ENCODE data around the gene RPSA. TPM values are rescaled to one million over a fixed set of nuclear protein-coding genes. Genes with fewer than 3 reads are reported as not detected.
"Not testable (repeated sequence)": the region's sequence is repeated elsewhere in the genome, so short reads cannot be mapped to it uniquely, and the experiment has no call there.

The RPSA gene
- total RNA-seq, 4 donors from 2014 or later, result 744 to 1,023 (median 854) TPM

DNA sequence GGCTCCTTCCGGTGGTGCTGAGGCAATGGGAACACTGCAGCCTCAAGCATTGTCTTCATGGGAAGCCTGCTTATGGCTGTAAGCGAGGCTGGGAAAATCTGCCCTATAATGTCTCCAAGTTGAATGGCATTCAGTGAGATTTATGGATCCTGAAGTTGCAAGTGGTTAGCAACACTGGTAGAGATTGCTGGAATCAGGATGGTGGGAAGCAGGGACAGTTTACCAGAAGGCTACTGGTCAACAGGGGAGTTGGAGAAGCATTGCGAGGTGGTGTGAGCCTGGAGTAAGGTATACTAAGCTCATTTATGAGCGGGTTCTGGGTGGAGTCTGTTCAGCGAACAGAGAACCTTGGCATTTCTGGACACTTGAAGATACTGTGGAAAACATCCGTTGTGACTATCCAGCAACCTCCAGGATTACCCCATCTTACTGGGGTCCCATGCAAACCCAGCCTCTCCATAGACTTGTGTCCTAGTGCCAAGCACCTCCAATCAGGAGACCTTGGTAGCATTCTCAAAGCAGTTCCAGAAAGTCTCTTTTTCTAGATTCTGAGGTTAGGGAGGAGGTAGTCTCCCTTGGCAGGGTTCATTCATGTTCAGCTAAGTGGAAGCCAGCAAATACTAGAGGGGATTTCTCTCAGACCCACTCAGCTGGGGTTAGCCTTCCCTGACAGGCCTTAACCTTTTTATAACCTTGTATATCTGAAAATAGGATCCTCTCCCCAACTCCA lies 7.3 kb downstream of the RPSA start:
- 67 to 82% methylated on average over 6 of the region's 6 CpGs for WGBS, 2 donors
- H3K9me3 ChIP-seq, result no peaks in the 10 kb centered on the region
- H3K4me3 ChIP-seq, result no peak overlapping the region
- no peaks in the 10 kb centered on the region for H3K27me3 ChIP-seq
- H3K4me1 ChIP-seq, result peaks cover 0 to 21% (median 0%) of the 10 kb centered on the region in 4 donors
- TF ChIP-seq POLR2A (IDR thresholded peaks at IDR 0.05), result no peak
- TF ChIP-seq, protein P1, sequence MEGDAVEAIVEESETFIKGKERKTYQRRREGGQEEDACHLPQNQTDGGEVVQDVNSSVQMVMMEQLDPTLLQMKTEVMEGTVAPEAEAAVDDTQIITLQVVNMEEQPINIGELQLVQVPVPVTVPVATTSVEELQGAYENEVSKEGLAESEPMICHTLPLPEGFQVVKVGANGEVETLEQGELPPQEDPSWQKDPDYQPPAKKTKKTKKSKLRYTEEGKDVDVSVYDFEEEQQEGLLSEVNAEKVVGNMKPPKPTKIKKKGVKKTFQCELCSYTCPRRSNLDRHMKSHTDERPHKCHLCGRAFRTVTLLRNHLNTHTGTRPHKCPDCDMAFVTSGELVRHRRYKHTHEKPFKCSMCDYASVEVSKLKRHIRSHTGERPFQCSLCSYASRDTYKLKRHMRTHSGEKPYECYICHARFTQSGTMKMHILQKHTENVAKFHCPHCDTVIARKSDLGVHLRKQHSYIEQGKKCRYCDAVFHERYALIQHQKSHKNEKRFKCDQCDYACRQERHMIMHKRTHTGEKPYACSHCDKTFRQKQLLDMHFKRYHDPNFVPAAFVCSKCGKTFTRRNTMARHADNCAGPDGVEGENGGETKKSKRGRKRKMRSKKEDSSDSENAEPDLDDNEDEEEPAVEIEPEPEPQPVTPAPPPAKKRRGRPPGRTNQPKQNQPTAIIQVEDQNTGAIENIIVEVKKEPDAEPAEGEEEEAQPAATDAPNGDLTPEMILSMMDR (IDR thresholded peaks at IDR 0.05), result no peak
- no peak for TF ChIP-seq EP300 (IDR thresholded peaks at IDR 0.05)
- no peak overlapping the region for H3K27ac ChIP-seq
- DNase-seq (ENCODE audit: low spot score in 2 of 2), result no peak
- H3K36me3 ChIP-seq, result peaks cover 7 to 59% (median 9%) of the 10 kb centered on the region in 3 donors

DNA sequence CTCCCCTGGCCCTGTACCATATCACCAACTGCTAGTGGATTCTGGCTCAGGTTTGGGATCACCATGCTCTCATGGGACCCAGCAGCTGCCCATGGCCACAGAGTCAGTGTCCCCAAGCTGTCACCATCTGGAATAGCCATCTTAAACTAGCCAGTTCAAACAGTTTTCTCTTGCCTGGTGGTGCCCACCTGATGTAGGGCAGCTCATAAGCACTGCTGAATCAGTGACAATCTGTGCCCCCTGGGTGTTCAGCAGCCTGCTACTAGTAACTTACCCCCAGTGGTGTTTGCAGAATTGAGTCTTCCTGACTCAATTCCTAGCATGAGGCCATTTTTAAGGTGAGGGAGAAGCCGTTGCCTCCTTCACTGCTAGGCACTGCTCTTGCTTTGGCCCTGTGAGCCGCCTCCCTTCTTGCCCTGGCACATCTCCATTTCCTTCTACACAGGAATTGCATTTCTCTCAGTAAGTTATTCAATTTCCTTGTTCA lies 7.9 kb downstream of the RPSA start:
- Histone ChIP-seq H3K27me3 (no peaks in the 10 kb centered on the region), H3K36me3 (peaks cover 7 to 55% (median 9%) of the 10 kb centered on the region in 3 donors), H3K4me1 (peaks cover 0 to 16% (median 0%) of the 10 kb centered on the region in 4 donors), H3K4me3 (no peak overlapping the region), H3K27ac (no peak overlapping the region), H3K9me3 (no peaks in the 10 kb centered on the region)
- 60 to 80% methylated on average over 2 of the region's 2 CpGs for WGBS, 2 donors
- DNase-seq (ENCODE audit: low spot score in 2 of 2), result no peak
- TF ChIP-seq, protein P1 (IDR thresholded peaks at IDR 0.05), result no peak
- no peak for TF ChIP-seq POLR2A (IDR thresholded peaks at IDR 0.05)
- TF ChIP-seq EP300 (IDR thresholded peaks at IDR 0.05), result no peak

DNA sequence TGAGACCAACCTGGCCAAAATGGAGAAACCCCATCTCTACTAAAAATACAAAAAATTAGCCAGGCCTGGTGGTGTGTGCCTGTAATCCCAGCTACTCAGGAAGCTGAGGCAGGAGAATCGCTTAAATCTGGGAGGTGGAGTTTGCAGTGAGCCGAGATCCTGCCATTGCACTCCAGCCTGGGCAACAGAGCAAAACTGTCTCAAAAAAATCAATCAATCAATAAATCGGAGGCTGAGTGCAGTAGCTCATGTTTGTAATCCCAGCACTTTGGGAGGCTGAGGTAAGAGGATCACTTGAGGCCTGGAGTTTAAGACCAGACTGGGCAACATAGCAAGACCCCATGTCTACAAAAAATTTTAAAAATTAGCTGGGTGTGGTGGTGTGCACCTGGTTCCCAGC lies 8.8 kb downstream of the RPSA start:
- H3K9me3 ChIP-seq; H3K4me1 ChIP-seq; DNase-seq (ENCODE audit: low spot score in 2 of 2); H3K27me3 ChIP-seq; H3K4me3 ChIP-seq; H3K27ac ChIP-seq: not testable (repeated sequence)
- WGBS, 2 donors, result 85 to 97% methylated on average over 3 of the region's 3 CpGs
- H3K36me3 ChIP-seq, result peaks cover 7 to 47% (median 8%) of the 10 kb centered on the region in 3 donors

DNA sequence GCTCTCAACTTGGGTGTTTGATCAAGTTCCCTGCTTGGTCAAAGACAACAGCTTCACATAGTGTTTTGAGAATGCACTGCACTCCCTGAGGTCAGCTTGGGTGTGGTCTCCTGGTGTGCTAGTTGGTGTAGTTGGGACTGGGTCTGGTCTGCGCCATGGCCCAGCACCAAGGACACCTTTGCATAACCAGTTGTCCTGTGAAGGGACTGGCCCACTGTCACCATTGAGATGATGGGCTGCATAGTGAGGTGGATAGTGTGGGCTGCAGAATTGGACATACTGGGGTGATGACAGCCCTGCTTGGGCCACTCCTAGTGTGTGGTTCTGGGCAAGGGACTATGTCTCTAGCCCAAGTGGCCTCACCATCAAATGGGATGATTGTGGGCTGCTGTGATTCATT lies 9.5 kb downstream of the RPSA start:
- Histone ChIP-seq H3K4me3 (no peak overlapping the region), H3K9me3 (no peaks in the 10 kb centered on the region), H3K27me3 (no peaks in the 10 kb centered on the region), H3K36me3 (peaks cover 4 to 40% (median 7%) of the 10 kb centered on the region in 3 donors), H3K4me1 (peaks cover 0 to 6% (median 0%) of the 10 kb centered on the region in 4 donors), H3K27ac (no peak overlapping the region)
- no peak for DNase-seq (ENCODE audit: low spot score in 2 of 2)
- 88 to 100% methylated on average over 1 of the region's 1 CpG for WGBS, 2 donors
- TF ChIP-seq EP300 (IDR thresholded peaks at IDR 0.05), result no peak

DNA sequence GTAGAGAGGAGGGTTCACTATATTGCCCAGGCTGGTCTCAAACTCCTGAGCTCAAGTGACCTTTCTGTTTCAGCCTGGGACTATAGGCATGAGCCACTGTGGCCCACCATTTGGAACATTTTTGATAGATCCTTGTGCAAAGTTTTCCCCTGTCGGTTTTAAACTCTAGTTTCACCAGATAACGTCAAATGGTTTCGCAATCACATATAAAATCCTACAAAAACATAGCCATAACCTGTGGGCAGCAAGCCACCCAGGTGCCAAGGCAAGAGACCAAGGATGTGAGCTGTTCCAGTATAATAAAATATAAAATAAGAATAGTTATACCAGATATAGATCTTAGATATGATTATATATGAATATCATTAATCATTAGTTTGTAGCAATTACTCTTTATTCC lies 10.5 kb downstream of the RPSA start:
- H3K27ac ChIP-seq; H3K27me3 ChIP-seq; H3K4me3 ChIP-seq; H3K4me1 ChIP-seq; DNase-seq (ENCODE audit: low spot score in 2 of 2); H3K9me3 ChIP-seq: not testable (repeated sequence)
- H3K36me3 ChIP-seq, result peaks cover 0 to 30% (median 7%) of the 10 kb centered on the region in 3 donors
- 63 to 67% methylated on average over 3 of the region's 3 CpGs for whole genome bisulfite sequencing, 2 donors

DNA sequence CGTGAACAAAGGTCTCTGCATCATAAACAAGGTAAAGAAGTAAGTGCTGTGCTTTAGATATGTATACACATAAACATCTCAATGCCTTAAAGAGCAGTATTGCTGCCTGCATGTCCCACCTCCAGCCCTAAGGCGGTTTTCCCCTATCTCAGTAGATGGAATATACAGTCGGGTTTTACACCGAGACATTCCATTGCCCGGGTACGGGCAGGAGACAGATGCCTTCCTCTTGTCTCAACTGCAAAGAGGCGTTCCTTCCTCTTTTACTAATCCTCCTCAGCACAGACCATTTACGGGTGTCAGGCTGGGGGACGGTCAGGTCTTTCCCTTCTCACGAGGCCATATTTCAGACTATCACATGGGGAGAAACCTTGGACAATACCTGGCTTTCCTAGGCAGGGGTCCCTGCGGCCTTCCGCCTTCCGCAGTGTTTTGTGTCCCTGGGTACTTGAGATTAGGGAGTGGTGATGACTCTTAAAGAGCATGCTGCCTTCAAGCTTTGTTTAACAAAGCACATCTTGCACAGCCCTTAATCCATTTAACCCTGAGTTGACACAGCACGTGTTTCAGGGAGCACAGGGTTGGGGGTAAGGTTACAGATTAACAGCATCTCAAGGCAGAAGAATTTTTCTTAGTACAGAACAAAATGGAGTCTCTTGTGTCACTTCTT lies 12.2 kb downstream of the RPSA start:
- H3K9me3 ChIP-seq; H3K4me1 ChIP-seq; H3K27ac ChIP-seq; H3K4me3 ChIP-seq; H3K27me3 ChIP-seq; DNase-seq (ENCODE audit: low spot score in 2 of 2): not testable (repeated sequence)
- peaks cover 0 to 13% (median 0%) of the 10 kb centered on the region in 3 donors for H3K36me3 ChIP-seq
- WGBS, 2 donors, result 47 to 48% methylated on average over 14 of the region's 14 CpGs

DNA sequence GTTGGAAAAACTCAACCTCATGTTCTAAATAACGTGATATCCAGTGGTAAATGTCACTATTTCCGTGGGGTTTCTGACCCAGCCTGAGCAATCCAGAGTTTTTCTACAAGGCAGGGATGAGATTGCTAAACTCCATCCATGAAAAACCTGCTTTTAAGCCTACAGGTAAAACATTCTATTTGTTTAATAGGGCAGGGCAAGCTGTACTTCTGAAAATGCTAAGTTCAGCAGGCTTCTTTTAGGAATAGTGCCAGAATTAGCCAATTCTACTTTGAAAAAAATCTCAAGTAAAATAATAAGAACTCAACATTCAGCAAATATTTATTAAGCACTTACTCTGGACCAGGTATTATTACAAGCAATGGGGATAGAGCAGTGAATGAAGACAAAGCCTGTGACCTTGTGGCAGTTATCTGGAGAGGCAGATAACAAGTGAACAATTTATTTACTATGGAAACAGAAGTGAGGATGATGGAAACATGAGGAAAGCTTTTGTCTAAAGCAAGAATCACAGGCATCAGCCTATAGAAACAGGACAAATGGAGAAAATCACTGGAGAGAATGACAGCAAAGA lies 13.3 kb downstream of the RPSA start:
- H3K4me1 ChIP-seq, result peaks cover 0 to 6% (median 0%) of the 10 kb centered on the region in 4 donors
- WGBS, 2 donors, result 91 to 95% methylated on average over 2 of the region's 2 CpGs
- H3K27me3 ChIP-seq, result no peaks in the 10 kb centered on the region
- no peak overlapping the region for H3K27ac ChIP-seq
- no peaks in the 10 kb centered on the region for H3K9me3 ChIP-seq
- peaks cover 0 to 2% (median 0%) of the 10 kb centered on the region in 3 donors for H3K36me3 ChIP-seq
- no peak for DNase-seq (ENCODE audit: low spot score in 2 of 2)
- TF ChIP-seq POLR2A (IDR thresholded peaks at IDR 0.05), result no peak
- no peak for TF ChIP-seq EP300 (IDR thresholded peaks at IDR 0.05)
- TF ChIP-seq, protein P1 (IDR thresholded peaks at IDR 0.05), result no peak
- no peak overlapping the region for H3K4me3 ChIP-seq
